HCT116 (cell line): Measurements from ENCODE around the gene HOXC12.

Experiments
- CBX3 ChIP-seq: IDR thresholded peaks from 2 replicates; pipeline ENCODE4 v1.6.1; 2012; ENCODE audit warnings: low read depth
- CTCF ChIP-seq, 3 experiments: fragments of 200-600 bp in 1 of 3; sonication (generic) in 1 of 3; IDR thresholded peaks in 2 of 3; conservative IDR thresholded peaks in 1 of 3; 2 replicates each; pipeline ENCODE4 v1.5.1; 2012 to 2017; ENCODE audit warnings: low read depth in 2 of 3, low read length in 2 of 3, antibody characterized with exemption in 1 of 3, borderline replicate concordance in 1 of 3, control low read depth in 1 of 3, mild to moderate bottlenecking in 1 of 3, mixed read lengths in 1 of 3, mixed run types in 1 of 3, moderate library complexity in 1 of 3; ENCODE audit not compliant: insufficient read depth in 1 of 3
- EZH2 ChIP-seq: fragments of 200-600 bp; sonication (generic); IDR thresholded peaks from 2 replicates; pipeline ENCODE4 v1.6.1; 2017; ENCODE audit warnings: antibody characterized with exemption, mixed run types
- EZH2phosphoT487 ChIP-seq: fragments of 200-600 bp; IDR thresholded peaks from 2 replicates; pipeline ENCODE4 v1.6.1; 2018; ENCODE audit warnings: antibody characterized with exemption, borderline replicate concordance
- TCF7L2 ChIP-seq: IDR thresholded peaks from 2 replicates; pipeline ENCODE4 v1.7.0; 2011; ENCODE audit warnings: borderline replicate concordance, inconsistent platforms; ENCODE audit not compliant: insufficient read depth, insufficient read length; ENCODE audit errors: extremely low read depth
- YY1 ChIP-seq: IDR thresholded peaks from 2 replicates; pipeline ENCODE4 v1.6.1; 2011; ENCODE audit warnings: low read length, low read depth, moderate library complexity, mild to moderate bottlenecking; ENCODE audit not compliant: insufficient replicate concordance; ENCODE audit errors: extremely low read depth

GRCh38 chr12:53985994-53986685 lies 31.4 kb downstream of the HOXC12 start:
- TF ChIP-seq TCF7L2 (no peak), YY1 (no peak), CTCF (IDR thresholded peaks at IDR 0.05 in 2 of 3, conservative IDR thresholded peaks at IDR 0.05 in 1 of 3; ENCODE audit: borderline replicate concordance in 1 of 3, insufficient read depth in 1 of 3, low read depth in 2 of 3, low read length in 2 of 3) (no peak), EZH2 (no peak), EZH2phosphoT487 (no peak), CBX3 (no peak)
